Adrenal gland (tissue), 12 donors: Measurements from ENCODE around the gene DHRS7B. TPM values are rescaled to one million over a fixed set of nuclear protein-coding genes. Genes with fewer than 3 reads are reported as not detected.

ENCODE experiments used
- DNase-seq, 7 donors: peaks; one replicate each; pipeline ENCODE4 v3.0.0-alpha.2; 2019 to 2020
- H3K27ac ChIP-seq, 5 donors: fragments of 200-600 bp; sonication (generic) in 4 of 5; 1 replicate in 3 of 5; 2 replicates in 2 of 5; pipeline versions ENCODE4 v1.5.1 to v1.8.0; 2016 to 2020; ENCODE audit warnings: mild to moderate bottlenecking in 1 of 5
- H3K27me3 ChIP-seq: fragments of 200-600 bp; 2 replicates; pipeline ENCODE4 v1.8.0; 2021
- H3K36me3 ChIP-seq, 2 donors: fragments of 200-600 bp; replicated peaks in 1 of 2; 1 replicate in 1 of 2; 2 replicates in 1 of 2; pipeline versions ENCODE4 v1.5.1 to v1.8.0; 2018 to 2022
- H3K4me1 ChIP-seq, 2 donors: fragments of 200-600 bp; replicated peaks in 1 of 2; 1 replicate in 1 of 2; 2 replicates in 1 of 2; pipeline versions ENCODE4 v1.5.1 to v1.8.0; 2018 to 2021
- H3K4me3 ChIP-seq, 4 donors: fragments of 200-600 bp; sonication (generic) in 3 of 4; one replicate each; pipeline ENCODE4 v1.5.1; 2016 to 2018
- H3K9me3 ChIP-seq, 3 donors: fragments of 200-600 bp; sonication (generic) in 1 of 3; replicated peaks in 1 of 3; 1 replicate in 2 of 3; 2 replicates in 1 of 3; pipeline versions ENCODE4 v1.5.1 to v1.8.0; 2016 to 2021
- CTCF ChIP-seq, 6 experiments: fragments of 450-650 bp in 4 of 6; fragments of 200-600 bp in 2 of 6; sonication (generic) in 1 of 6; IDR thresholded peaks; 1 replicate in 5 of 6; 2 replicates in 1 of 6; pipeline versions ENCODE4 v1.5.1 to v1.8.0; 2016 to 2021; ENCODE audit warnings: antibody characterized with exemption in 6 of 6, mild to moderate bottlenecking in 2 of 6, moderate library complexity in 1 of 6
- POLR2A ChIP-seq, 2 donors: fragments of 450-650 bp; IDR thresholded peaks; one replicate each; pipeline ENCODE4 v1.6.1; 2017; ENCODE audit warnings: antibody characterized with exemption in 2 of 2, mild to moderate bottlenecking in 2 of 2, moderate library complexity in 1 of 2
- WGBS, 4 donors: extraction: QIAGEN DNeasy Blood & Tissue Kit in 2 of 4; methylation state at CpG; one replicate each; pipeline versions ENCODE4 v1.1.5 to v1.1.7; 2013 to 2017; 5-methylcytosine and 5-hydroxymethylcytosine counted together
- intact Hi-C, 2 donors: fragments of 100-400 bp; cut with DNase I; formaldehyde crosslinking; loops; one replicate each; pipeline versions ENCODE4 v1.14.1 to v1.15.0; 2022 to 2023
- polyA plus RNA-seq, 3 donors: library from polyadenylated mRNA; stranded (reverse); fragments of 200-250 nt in 2 of 3; fragments of 350-450 nt in 1 of 3; fragmentation: Illumina TruSeq in 1 of 3; extraction: RNeasy Lipid Tissue Mini Kit (QIAGEN cat#74804) in 1 of 3; gene quantifications; one replicate each; pipeline ENCODE4 v1.2.3, GENCODE V29; 2013 to 2014
- total RNA-seq, 9 donors: library from RNA; depleted of rRNA in 4 of 9; stranded (reverse); fragments of >200 nt in 4 of 9; fragments of 120-200 nt in 1 of 9; fragmentation: NEBNext Ultra II Directional in 1 of 9; extraction: Animal tissue kit (Norgen Biotek cat#: 25700) in 1 of 9; gene quantifications; one replicate each; pipeline versions ENCODE4 v1.1.0 to v1.2.4, GENCODE V29; 2013 to 2023
- donor health status: healthy with polysubstance abuse.
- donor health status: Bipolar disorder and iron deficiency.
- donor health status: DM: yes; HTN: yes; CAD: no.
- donor health status: DM: no; HTN: no; CAD: no.
- donor health status: DM: no; HTN: no; CAD: no.
- donor health status: DM: yes; HTN: yes; CAD: no.

DHRS7B gene
- total and polyA plus RNA-seq, 12 donors = 18.0 to 68.5 (median 40.8) TPM

DNA sequence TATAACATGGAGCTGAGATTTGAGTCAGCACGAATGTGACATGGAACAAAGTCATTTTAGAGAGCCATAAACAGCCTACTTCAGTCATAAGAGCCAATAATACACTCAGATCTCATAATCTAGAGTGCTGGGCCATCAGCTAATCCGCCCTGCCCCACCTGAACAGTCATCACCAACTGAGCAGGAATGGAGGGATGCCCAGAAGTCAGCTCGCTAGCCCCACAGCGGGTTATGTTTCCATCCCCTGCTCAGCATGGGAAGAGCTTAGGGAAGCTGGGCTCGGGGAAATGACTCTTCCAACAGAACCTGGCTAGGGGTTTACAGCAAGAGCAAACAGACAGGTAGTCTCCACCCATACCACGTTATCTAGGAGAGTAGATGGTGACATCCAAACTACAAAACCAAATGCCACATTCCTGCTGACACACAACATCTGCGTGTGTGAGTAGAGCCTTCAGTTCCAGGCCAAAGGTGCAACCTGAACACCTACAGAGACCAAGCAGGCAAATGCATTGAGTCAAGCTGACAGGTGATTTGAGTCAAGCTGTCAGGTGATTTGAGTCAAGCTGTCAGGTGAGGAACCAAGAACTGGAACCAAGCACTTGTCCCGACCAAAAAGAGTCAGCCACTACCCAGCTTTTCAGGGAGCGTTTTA is 85.2 kb downstream of the DHRS7B start:
- no peak for DNase-seq
- intact Hi-C loops = loop anchor here in 1 of 2 donors (10.0 kb wide), 1 partner anchor 187 kb away; no protein-coding TSS in a partner anchor
- WGBS, 4 donors = 78 to 84% (median 78%) methylated on average over 9 of the region's 9 CpGs
- H3K4me3 ChIP-seq = peak overlapping the region in 1 of 4 donors; percentile 94
- no peaks in the 10 kb centered on the region for H3K27me3 ChIP-seq
- no peak for TF ChIP-seq CTCF (IDR thresholded peaks at IDR 0.05)
- TF ChIP-seq POLR2A (IDR thresholded peaks at IDR 0.05) = no peak
- H3K4me1 ChIP-seq = peaks cover 23 to 48% of the 10 kb centered on the region in 2 donors
- peaks cover 0 to 15% of the 10 kb centered on the region in 2 donors for H3K36me3 ChIP-seq
- H3K9me3 ChIP-seq = no peaks in the 10 kb centered on the region
- H3K27ac ChIP-seq = no peak overlapping the region

- H3K4me1 ChIP-seq = peaks cover 23 to 48% of the 10 kb centered on the region in 2 donors
- peaks cover 0 to 15% of the 10 kb centered on the region in 2 donors for H3K36me3 ChIP-seq
- WGBS, 4 donors = 7 to 10% (median 8%) methylated on average over 18 of the region's 18 CpGs
- DNase-seq = no peak
- H3K4me3 ChIP-seq = peak overlapping the region; percentile 78 to 99 (median 92)
- peak overlapping the region in 4 of 5 donors; percentile 84 to 95 (median 91) for H3K27ac ChIP-seq
- TF ChIP-seq CTCF (IDR thresholded peaks at IDR 0.05) = no peak
- no peak for TF ChIP-seq POLR2A (IDR thresholded peaks at IDR 0.05)
- intact Hi-C loops = loop anchor here in 1 of 2 donors (10.0 kb wide), 1 partner anchor 188 kb away; no protein-coding TSS in a partner anchor
- no peaks in the 10 kb centered on the region for H3K9me3 ChIP-seq
- H3K27me3 ChIP-seq = no peaks in the 10 kb centered on the region
Measured at GRCh38 chr17:21212826-21213637, 86.3 kb downstream of the DHRS7B start.

DNA sequence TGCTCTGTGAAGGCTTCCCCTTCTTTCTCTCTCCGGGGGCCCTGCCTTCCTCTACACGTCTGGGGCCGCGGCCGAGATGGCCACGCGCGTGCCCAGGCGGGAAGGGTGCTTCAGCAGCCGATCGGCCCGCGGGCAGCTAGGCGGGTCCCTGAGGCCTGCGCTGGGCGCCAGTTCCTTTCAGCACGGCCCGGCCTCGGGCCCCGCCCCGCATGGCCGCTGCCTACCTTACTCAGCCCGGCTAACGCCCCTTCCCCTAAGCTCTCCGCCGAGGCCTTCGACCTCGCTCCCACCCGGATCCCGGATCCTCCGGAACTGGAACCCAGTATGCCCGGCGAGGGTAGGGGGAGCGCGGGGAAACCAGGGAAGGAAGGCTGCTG is 86.9 kb downstream of the DHRS7B start:
- 0 to 1% (median 0%) methylated on average over 3 to 35 of the region's 35 CpGs for WGBS, 4 donors
- Histone ChIP-seq H3K27me3 (no peaks in the 10 kb centered on the region), H3K36me3 (peaks cover 0 to 15% of the 10 kb centered on the region in 2 donors), H3K9me3 (no peaks in the 10 kb centered on the region), H3K27ac (peak overlapping the region; percentile 82 to 95 (median 90)), H3K4me1 (peaks cover 23 to 48% of the 10 kb centered on the region in 2 donors), H3K4me3 (peak overlapping the region; percentile 78 to 99 (median 92))
- intact Hi-C loops = loop anchor here in 1 of 2 donors (10.0 kb wide), 1 partner anchor 189 kb away; no protein-coding TSS in a partner anchor
- TF ChIP-seq CTCF (IDR thresholded peaks at IDR 0.05) (no peak), POLR2A (IDR thresholded peaks at IDR 0.05) (peak in 1 of 2 donors; percentile 14)
- peak in 5 of 7 donors; percentile 41 to 61 (median 51) for DNase-seq
